Right atrium auricular region (tissue), 2 donors: ENCODE results near the gene AGXT. TPM values are rescaled to one million over a fixed set of nuclear protein-coding genes. Genes with fewer than 3 reads are reported as not detected.

Experiments used
- DNase-seq: peaks from one replicate; pipeline ENCODE4 v3.0.0-alpha.2; 2019; ENCODE audit warnings: low spot score
- H3K27ac ChIP-seq, 2 donors: fragments of 200-600 bp; sonication (generic); 1 replicate in 1 of 2; 2 replicates in 1 of 2; pipeline ENCODE4 v1.5.1; 2016 to 2019
- H3K27me3 ChIP-seq, 2 donors: fragments of 200-600 bp; sonication (generic); one replicate each; pipeline versions ENCODE4 v1.5.1 to v1.6.0; 2017 to 2019
- H3K36me3 ChIP-seq: fragments of 200-600 bp; sonication (generic); one replicate; pipeline ENCODE4 v1.5.1; 2016
- H3K4me1 ChIP-seq, 2 donors: fragments of 200-600 bp; sonication (generic); one replicate each; pipeline versions ENCODE4 v1.5.1 to v1.6.0; 2017 to 2019
- H3K4me3 ChIP-seq, 2 donors: fragments of 200-600 bp; sonication (generic); 1 replicate in 1 of 2; 2 replicates in 1 of 2; pipeline ENCODE4 v1.5.1; 2017 to 2019; ENCODE audit warnings: mild to moderate bottlenecking in 1 of 2, moderate library complexity in 1 of 2
- H3K9me3 ChIP-seq, 2 donors: fragments of 200-600 bp; sonication (generic); one replicate each; pipeline ENCODE4 v1.5.1; 2019
- CTCF ChIP-seq, 2 donors: fragments of 200-600 bp; sonication (generic); IDR thresholded peaks; one replicate each; pipeline ENCODE4 v1.5.1; 2019; ENCODE audit warnings: antibody characterized with exemption in 2 of 2
- total RNA-seq, 2 donors: library from RNA; depleted of rRNA; stranded (reverse); fragments of >200 nt; gene quantifications; one replicate each; pipeline ENCODE4 v1.1.0, GENCODE V29; 2016

Gene AGXT
- total RNA-seq, 2 donors from 2014 or later: not detected

DNA sequence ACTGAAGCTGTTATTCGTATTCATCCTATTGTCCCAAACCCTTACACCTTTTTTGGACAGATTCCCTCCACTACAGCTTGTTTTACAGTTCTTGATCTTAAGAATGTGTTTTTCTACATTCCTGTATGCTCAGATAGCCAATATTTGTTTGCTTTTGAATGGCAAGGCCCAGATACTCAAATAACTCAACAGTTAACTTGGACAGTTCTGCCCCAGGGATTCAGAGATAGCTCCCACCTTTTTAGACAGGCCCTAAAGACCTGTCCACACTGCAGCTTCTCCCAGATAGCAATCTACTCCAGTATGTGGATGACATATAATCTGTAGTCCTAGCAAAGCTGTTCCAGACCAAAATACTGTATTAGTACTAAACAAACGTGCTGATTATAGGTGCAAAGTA is 7.1 kb upstream of the AGXT start:
- H3K27ac ChIP-seq: no peak overlapping the region
- H3K27me3 ChIP-seq: no peaks in the 10 kb centered on the region
- no peaks in the 10 kb centered on the region for H3K36me3 ChIP-seq
- H3K4me3 ChIP-seq: no peak overlapping the region
- DNase-seq: no peak
- no peak for TF ChIP-seq CTCF (IDR thresholded peaks at IDR 0.05)
- no peaks in the 10 kb centered on the region for H3K4me1 ChIP-seq
- no peaks in the 10 kb centered on the region for H3K9me3 ChIP-seq

DNA sequence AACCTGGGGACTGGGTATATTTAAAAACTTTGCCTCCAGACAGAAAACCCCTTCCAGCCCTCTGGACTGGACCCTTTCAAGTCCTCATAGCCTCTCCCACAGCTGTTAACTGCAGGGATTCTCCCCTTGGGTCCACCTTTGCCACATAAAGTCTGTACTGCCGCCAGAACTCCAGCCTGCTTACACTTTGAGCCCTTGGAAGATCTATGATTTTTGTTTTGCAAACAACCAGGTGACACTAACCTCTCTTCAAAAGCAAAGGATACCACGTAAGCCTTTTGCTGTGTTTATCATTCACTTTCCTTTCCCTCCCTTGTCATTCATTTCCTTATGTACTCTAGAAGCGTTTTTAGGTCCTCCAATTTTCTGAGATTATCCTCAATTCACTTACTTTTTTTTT is 4.1 kb upstream of the AGXT start:
- DNase-seq: no peak
- Histone ChIP-seq H3K27ac (no peak overlapping the region), H3K9me3 (no peaks in the 10 kb centered on the region), H3K36me3 (no peaks in the 10 kb centered on the region), H3K4me3 (no peak overlapping the region), H3K27me3 (no peaks in the 10 kb centered on the region), H3K4me1 (no peaks in the 10 kb centered on the region)
- TF ChIP-seq CTCF (IDR thresholded peaks at IDR 0.05): no peak

DNA sequence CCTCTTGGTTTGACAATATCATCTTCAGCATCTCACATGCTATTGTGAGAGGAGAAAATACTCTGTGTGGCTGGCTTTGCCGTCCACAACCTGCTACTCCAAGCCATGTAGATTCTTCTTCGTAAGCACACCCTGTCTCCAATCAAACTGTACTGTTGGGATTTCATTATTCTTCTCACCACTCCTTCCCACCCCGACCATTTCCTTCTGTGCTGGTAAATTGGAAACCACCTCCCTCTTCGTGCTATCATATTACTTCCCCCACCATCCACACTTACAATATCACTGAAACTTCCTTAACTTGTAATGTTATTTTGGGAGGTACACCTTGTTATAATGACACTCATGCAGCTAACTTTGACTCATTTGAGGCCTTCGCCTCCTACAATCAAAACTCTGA is 3.2 kb upstream of the AGXT start:
- TF ChIP-seq CTCF (IDR thresholded peaks at IDR 0.05): no peak
- Histone ChIP-seq H3K27me3 (no peaks in the 10 kb centered on the region), H3K36me3 (no peaks in the 10 kb centered on the region), H3K9me3 (no peaks in the 10 kb centered on the region), H3K4me3 (no peak overlapping the region), H3K4me1 (no peaks in the 10 kb centered on the region), H3K27ac (no peak overlapping the region)
- no peak for DNase-seq

DNA sequence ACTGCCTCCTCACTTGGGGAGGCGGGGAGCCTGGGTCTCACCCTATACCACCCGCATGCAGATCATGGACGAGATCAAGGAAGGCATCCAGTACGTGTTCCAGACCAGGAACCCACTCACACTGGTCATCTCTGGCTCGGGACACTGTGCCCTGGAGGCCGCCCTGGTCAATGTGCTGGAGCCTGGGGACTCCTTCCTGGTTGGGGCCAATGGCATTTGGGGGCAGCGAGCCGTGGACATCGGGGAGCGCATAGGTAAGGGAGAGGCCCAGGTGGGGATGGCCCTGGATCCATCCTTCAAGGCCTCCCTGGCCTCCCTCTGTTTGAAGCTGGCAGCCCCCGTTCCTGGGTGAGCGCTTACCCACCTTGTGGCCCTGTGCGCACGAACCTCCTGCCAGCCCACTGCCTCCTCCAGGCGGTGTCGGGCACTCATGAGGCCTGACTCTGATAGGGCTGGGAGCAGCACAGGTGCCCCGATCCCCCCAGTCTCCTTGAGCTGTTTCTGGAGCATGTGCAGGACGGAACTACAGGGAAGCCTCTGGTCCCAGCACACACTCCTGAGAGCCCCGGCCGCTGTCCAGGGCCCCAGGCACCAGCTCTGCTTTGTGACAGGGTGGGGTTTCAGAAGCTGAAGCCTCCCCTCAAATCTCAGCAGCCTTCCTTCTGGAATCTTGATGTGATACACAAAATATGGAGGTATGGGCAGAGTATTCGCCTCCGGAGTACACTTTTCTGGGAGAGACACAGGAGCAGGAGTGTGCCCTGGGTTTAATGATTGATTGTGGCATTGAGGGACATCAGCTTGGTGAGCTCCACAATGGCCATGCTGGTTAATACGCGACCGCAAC is 708 bp downstream of the AGXT start:
- TF ChIP-seq CTCF (IDR thresholded peaks at IDR 0.05): no peak
- Histone ChIP-seq H3K4me1 (no peaks in the 10 kb centered on the region), H3K4me3 (no peak overlapping the region), H3K36me3 (no peaks in the 10 kb centered on the region), H3K9me3 (no peaks in the 10 kb centered on the region), H3K27ac (no peak overlapping the region), H3K27me3 (no peaks in the 10 kb centered on the region)
- DNase-seq: no peak

DNA sequence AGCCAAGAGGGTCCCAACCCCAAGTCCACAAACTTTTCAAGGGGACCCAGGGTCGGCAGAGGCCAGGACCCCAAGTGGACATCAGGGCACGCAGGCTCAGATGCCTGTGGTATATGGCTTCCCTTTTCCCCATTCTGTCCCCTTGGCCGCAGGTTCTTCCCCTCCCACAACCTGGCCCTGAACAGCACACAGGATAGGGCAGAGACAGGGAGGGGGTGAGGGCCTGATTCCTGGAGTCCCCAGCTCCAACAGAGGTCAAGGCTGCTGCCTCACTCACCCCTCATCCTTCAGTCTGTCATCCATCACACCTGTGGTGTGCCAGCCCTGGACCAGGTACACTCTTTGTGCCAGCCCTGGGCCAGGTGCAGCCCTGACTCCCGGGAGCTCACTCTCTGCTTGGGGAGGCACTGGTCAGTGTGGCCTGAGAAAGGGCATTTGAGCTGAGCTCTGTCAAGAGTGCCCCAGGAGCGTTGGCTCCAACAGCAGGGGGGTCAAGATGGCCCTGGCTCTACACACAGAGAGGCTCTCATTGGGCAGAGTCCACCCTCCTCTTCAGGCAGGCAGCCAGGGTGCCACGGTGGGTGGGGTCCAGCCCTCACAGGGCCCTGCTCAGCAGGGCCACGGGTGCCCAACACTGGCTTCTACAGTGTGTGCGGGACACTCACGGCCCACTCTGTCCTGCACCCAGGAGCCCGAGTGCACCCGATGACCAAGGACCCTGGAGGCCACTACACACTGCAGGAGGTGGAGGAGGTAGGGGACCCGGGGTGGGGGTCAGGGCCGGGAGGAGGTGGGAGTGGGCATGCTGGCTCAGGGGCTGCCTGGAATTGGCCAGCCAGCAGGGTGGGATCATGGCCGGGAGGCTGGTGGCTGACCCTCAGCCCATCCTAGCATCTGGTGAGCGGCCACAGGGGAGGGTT is 1.6 kb downstream of the AGXT start:
- Histone ChIP-seq H3K27me3 (no peaks in the 10 kb centered on the region), H3K36me3 (no peaks in the 10 kb centered on the region), H3K27ac (no peak overlapping the region), H3K9me3 (no peaks in the 10 kb centered on the region), H3K4me3 (no peak overlapping the region), H3K4me1 (no peaks in the 10 kb centered on the region)
- no peak for DNase-seq
- TF ChIP-seq CTCF (IDR thresholded peaks at IDR 0.05): no peak
